Measurements from ENCODE around the gene CCDC70. TPM values are rescaled to one million over a fixed set of nuclear protein-coding genes. Genes with fewer than 3 reads are reported as not detected.

Gene CCDC70
- total and polyA plus RNA-seq, 4 donors = 0.36 TPM; not detected in 3

DNA sequence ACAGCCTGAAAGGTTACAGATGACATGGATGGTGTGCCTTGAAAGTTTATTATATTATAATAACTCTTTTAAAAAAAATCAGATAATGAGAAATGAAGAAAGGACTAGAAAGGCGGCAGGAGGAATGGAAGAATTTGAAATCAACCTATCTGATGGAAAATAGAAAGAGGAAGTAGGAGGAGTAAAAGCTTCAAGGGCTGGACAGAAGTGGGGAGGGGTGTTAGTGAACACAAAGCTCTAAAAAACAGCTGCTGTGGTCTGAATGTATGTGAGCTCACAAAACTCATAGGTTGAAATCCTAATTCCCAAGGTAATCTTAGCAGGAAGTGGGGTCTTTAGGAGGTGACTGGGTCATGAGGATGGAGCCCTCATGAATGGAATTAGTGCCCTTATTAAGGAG lies 19.5 kb downstream of the CCDC70 start:
- no peaks in the 10 kb centered on the region for H3K27me3 ChIP-seq (ENCODE audit: control insufficient read depth in 4 of 4, insufficient read depth in 4 of 4, low read length in 3 of 4)
- H3K36me3 ChIP-seq (ENCODE audit: control insufficient read depth in 4 of 4, insufficient read depth in 3 of 4, low read depth in 1 of 4, low read length in 3 of 4) = peaks cover 0 to 2% (median under 1%) of the 10 kb centered on the region in 4 donors
- no peak for TF ChIP-seq REST (IDR thresholded peaks at IDR 0.05)
- TF ChIP-seq HNF4A (conservative IDR thresholded peaks at IDR 0.05) = no peak
- no peak for TF ChIP-seq NR2F2 (IDR thresholded peaks at IDR 0.05)
- TF ChIP-seq JUND (IDR thresholded peaks at IDR 0.05) = no peak
- TF ChIP-seq, protein P1, sequence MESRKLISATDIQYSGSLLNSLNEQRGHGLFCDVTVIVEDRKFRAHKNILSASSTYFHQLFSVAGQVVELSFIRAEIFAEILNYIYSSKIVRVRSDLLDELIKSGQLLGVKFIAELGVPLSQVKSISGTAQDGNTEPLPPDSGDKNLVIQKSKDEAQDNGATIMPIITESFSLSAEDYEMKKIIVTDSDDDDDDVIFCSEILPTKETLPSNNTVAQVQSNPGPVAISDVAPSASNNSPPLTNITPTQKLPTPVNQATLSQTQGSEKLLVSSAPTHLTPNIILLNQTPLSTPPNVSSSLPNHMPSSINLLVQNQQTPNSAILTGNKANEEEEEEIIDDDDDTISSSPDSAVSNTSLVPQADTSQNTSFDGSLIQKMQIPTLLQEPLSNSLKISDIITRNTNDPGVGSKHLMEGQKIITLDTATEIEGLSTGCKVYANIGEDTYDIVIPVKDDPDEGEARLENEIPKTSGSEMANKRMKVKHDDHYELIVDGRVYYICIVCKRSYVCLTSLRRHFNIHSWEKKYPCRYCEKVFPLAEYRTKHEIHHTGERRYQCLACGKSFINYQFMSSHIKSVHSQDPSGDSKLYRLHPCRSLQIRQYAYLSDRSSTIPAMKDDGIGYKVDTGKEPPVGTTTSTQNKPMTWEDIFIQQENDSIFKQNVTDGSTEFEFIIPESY (IDR thresholded peaks at IDR 0.05) = no peak
- TF ChIP-seq ATF3 (IDR thresholded peaks at IDR 0.05) = no peak
- TF ChIP-seq, protein P2, sequence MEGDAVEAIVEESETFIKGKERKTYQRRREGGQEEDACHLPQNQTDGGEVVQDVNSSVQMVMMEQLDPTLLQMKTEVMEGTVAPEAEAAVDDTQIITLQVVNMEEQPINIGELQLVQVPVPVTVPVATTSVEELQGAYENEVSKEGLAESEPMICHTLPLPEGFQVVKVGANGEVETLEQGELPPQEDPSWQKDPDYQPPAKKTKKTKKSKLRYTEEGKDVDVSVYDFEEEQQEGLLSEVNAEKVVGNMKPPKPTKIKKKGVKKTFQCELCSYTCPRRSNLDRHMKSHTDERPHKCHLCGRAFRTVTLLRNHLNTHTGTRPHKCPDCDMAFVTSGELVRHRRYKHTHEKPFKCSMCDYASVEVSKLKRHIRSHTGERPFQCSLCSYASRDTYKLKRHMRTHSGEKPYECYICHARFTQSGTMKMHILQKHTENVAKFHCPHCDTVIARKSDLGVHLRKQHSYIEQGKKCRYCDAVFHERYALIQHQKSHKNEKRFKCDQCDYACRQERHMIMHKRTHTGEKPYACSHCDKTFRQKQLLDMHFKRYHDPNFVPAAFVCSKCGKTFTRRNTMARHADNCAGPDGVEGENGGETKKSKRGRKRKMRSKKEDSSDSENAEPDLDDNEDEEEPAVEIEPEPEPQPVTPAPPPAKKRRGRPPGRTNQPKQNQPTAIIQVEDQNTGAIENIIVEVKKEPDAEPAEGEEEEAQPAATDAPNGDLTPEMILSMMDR (IDR thresholded peaks at IDR 0.05; ENCODE audit: low read depth, low read length, missing input control) = no peak
- no peak for TF ChIP-seq GABPA (IDR thresholded peaks at IDR 0.05 in 1 of 2, conservative IDR thresholded peaks at IDR 0.05 in 1 of 2)
- no peak for TF ChIP-seq EGR1 (IDR thresholded peaks at IDR 0.05; ENCODE audit: low read depth in 2 of 2)
- H3K9me3 ChIP-seq (ENCODE audit: control insufficient read depth in 4 of 4, low read length in 3 of 4) = peaks cover 0 to 1% (median 0%) of the 10 kb centered on the region in 4 donors
- H3K4me1 ChIP-seq (ENCODE audit: control insufficient read depth in 4 of 4, insufficient read depth in 4 of 4, low read length in 3 of 4) = no peaks in the 10 kb centered on the region
- 91% methylated on average over 1 of the region's 1 CpG for WGBS
- no peak overlapping the region for H3K27ac ChIP-seq (ENCODE audit: low read depth in 1 of 2, low read length in 2 of 2)
- no peak overlapping the region for H3K4me3 ChIP-seq (ENCODE audit: low read depth in 1 of 3, low read length in 3 of 3)
- DNase-seq (ENCODE audit: low spot score) = no peak
- no peak overlapping the region for H3K9ac ChIP-seq (ENCODE audit: low read depth in 1 of 2, low read length in 2 of 2)

GRCh38 chr13:51882570-51883225 lies 20.9 kb downstream of the CCDC70 start:
- Histone ChIP-seq H3K36me3 (ENCODE audit: control insufficient read depth in 4 of 4, insufficient read depth in 3 of 4, low read depth in 1 of 4, low read length in 3 of 4) (peaks cover 0 to 2% (median 0%) of the 10 kb centered on the region in 4 donors), H3K27ac (ENCODE audit: low read depth in 1 of 2, low read length in 2 of 2) (no peak overlapping the region), H3K9me3 (ENCODE audit: control insufficient read depth in 4 of 4, low read length in 3 of 4) (peaks cover 0 to 1% (median 0%) of the 10 kb centered on the region in 4 donors), H3K9ac (ENCODE audit: low read depth in 1 of 2, low read length in 2 of 2) (no peak overlapping the region), H3K27me3 (ENCODE audit: control insufficient read depth in 4 of 4, insufficient read depth in 4 of 4, low read length in 3 of 4) (no peaks in the 10 kb centered on the region), H3K4me1 (ENCODE audit: control insufficient read depth in 4 of 4, insufficient read depth in 4 of 4, low read length in 3 of 4) (no peaks in the 10 kb centered on the region), H3K4me3 (ENCODE audit: low read depth in 1 of 3, low read length in 3 of 3) (no peak overlapping the region)
- DNase-seq (ENCODE audit: low spot score) = no peak
- WGBS = 97% methylated on average over 6 of the region's 6 CpGs
- TF ChIP-seq JUND (IDR thresholded peaks at IDR 0.05) (no peak), HNF4A (conservative IDR thresholded peaks at IDR 0.05) (no peak), FOXA1 (IDR thresholded peaks at IDR 0.05) (no peak), RXRA (IDR thresholded peaks at IDR 0.05) (no peak), FOXA2 (IDR thresholded peaks at IDR 0.05) (no peak), MAX (IDR thresholded peaks at IDR 0.05) (no peak), REST (IDR thresholded peaks at IDR 0.05) (no peak), HNF4G (IDR thresholded peaks at IDR 0.05) (no peak), YY1 (IDR thresholded peaks at IDR 0.05) (no peak), SP1 (IDR thresholded peaks at IDR 0.05) (no peak), RAD21 (IDR thresholded peaks at IDR 0.05) (no peak)
- TF ChIP-seq, protein P2 (IDR thresholded peaks at IDR 0.05; ENCODE audit: low read depth, low read length, missing input control) = no peak

Data from liver (tissue), 9 donors.